ENCODE results near the gene PTCD3.

The PTCD3 gene

GRCh38 chr2:86105969-86106945 is at the start of gene PTCD3:
Gene PTCD3 (plus strand): TSS chr2:86106235. CDS start chr2:86106248, 13 bp downstream.
- peak; percentile 97 for DNase-seq

- DNase-seq, result peak; percentile 77
These were observed 49.3 kb upstream of the PTCD3 start for GRCh38 chr2:86056590-86057331.

GRCh38 chr2:86062043-86062442 is 44.0 kb upstream of the PTCD3 start:
- no peak for DNase-seq

DNA sequence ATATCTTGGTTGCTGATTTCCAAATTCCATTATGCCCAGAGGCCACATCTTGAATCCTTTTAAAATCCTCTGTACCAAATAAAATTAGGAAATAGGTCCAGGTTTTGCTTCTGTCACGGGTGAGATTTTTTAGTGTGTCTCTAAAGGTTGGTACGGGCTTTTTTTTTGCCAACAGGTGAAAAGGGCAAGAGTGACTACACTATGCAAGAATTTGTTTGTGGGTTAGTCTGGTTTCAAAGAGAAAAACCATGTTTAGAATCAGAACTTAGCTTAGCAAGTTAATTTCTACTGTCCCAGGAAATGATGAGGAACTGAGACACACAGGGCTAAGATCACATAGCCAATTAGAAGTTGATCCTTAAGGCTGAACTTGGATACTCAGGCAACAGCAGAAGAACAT is 42.0 kb upstream of the PTCD3 start:
- DNase-seq, result no peak

- no peak for DNase-seq
These were observed 40.5 kb upstream of the PTCD3 start for GRCh38 chr2:86065512-86065911.

DNA sequence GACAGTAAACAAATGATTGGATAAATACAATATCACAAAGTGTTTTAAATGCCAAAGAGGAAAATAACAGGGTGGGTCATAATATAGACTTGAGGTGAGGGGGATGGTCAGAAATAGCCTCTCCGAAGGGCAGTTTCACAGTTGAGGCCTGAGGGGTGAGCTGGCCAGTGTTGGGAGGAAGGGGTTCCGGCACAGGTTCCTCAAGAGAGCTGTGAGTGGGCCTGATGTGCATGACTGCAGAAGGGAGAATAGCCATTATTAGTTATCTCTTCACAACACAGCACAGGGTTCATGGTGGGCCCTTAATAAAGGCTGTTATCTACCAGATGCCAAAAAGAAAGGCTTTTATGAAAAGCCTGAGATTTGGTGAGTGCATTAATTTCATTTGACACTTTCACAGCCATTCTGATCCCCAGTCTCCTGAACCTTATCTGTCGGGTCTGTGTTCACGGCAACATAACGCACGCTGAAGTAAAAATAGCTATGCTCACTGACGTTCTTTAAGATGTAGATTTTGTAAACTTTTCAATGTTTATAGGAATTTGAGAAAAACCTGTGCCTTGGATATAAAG is 39.9 kb upstream of the PTCD3 start:
- DNase-seq, result no peak

DNA sequence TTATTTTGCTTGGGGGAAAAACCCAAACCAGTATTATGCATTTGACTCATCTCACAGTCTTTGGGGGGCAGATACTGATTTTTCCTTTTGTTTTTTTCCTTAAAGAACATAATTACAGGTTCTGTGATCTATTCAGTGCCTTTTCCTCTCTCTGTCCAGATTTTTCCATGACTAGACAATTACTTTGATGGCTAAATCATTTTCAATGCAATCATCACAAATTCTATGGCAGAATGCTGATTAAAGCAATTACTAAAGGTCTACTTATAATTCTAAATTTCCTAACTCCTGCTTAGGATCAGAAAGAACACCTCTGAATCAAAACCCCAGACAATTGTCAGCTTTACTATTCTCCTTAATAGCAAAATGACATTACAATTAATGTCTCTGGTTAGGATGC is 39.1 kb upstream of the PTCD3 start:
- no peak for DNase-seq

DNA sequence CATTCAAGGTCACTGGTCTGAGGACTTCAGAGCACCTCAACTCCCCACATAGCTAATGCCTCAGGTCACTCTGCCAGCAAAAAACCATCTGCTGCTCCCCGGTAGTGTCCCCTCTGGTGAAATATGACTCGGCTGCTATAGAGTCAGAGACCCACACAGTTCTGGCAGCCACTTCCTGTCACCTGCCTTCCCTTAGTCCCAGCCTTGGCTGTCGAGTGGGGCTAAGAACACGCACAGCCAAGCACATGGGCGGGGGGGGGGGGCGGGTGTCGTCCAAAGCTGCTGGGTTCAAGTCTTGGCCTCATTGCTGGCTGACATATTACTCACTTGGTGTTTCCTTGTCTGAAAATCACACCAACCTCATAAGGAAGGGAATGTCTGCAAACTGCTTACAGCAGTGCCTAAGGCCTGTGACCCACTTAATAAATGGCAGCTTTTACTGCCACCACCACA is 37.9 kb upstream of the PTCD3 start:
- no peak for DNase-seq

GRCh38 chr2:86068648-86069047 is 37.4 kb upstream of the PTCD3 start:
- DNase-seq, result no peak

DNA sequence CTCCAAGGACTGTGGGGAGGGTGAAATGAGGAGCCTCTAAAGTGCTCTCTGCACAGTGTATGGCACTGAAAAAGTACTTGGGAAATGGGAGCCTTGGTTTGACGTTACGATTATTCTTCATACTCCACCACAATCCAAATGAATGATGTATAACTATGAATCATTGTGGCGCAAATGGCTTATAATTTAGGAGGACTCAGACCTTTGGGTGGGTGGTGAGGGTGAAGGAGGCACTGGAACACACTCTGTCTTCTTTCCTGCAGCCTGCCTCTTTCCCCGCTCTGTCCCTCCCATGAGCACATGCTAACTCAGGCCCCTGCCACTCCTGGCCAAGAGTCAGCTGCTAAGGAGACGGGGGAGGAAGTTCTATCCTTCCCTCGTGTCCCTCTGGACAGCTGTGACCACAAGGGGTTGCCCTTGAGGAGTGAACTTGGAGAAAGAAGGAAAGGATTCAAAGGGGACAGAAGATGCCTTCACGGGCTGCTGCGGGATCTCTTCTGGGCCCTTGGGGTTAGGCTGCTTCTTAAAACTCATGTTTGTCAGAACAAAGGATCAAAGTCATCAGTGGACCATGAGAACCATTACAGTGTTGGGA is 36.8 kb upstream of the PTCD3 start:
- DNase-seq, result no peak

GRCh38 chr2:86069783-86070339 is 36.2 kb upstream of the PTCD3 start:
- no peak for DNase-seq

- no peak for DNase-seq
These were observed 35.2 kb upstream of the PTCD3 start for GRCh38 chr2:86070868-86071267.

DNA sequence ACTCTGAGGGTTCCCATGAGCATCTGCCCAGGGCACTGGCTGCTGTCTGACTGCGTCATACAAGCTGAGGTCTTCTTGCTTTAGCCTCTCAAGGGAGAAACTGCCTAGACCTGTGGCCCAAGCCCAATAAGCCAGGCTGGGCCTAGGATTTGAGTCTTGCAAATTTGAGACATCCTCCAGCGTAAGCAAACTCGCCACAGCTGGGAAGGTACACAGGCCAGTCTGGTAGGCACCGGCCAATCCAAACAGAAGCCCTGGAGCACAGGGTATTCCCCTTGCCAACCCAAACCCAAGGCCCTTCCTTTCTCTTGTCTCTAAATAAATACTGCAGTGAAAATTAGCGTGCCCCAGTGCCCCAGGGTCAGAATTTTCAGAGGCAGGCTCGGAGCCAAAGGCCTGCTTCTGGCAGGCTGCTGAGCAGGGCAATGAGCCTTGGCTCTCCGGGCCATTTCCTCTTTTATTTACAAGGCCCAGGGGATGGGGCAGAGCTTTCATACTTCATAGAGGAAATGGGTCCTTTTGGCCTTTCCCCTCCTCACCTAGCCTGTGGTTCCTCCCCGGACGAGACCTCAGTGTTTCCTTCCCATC is 33.7 kb upstream of the PTCD3 start:
- DNase-seq, result peak; percentile 79

DNA sequence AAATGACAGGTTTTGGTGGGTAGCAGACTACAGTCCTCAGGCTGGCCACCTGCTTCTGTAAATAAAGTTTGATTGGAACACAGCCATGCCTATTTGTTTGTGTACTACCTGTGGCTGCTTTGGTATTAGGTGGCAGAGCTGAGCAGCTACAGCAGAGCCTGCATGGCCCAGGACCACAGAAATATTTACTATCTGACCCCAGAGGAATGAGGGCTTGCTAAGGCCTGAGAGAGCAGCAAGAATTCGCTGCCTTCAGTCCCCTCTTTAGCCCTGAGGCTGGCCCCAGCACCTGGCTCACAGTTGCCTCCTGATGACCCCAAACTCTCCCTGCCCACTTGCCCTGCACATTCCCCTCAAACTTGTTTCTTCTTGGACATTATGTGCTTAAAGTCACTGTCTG is 32.8 kb upstream of the PTCD3 start:
- DNase-seq, result peak; percentile 14

DNA sequence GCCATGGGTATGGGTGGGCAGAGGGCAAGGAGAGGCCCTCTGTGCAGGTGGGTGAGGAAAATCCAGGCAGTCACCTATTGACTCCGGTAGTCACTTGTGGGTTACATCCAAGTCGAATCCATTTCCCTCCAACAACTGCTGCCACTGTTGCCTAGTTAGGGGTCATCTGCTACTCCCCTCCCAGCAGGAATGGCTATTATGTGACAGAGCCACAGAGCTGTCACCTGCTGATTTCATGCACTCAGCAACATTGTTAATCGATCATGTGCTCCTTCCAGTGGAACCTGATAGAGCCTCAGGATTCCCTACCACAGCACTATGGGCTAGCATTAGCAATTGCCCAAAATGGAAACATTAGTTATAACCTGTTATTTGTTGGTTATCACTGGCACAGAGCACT is 31.8 kb upstream of the PTCD3 start:
- DNase-seq, result no peak

DNA sequence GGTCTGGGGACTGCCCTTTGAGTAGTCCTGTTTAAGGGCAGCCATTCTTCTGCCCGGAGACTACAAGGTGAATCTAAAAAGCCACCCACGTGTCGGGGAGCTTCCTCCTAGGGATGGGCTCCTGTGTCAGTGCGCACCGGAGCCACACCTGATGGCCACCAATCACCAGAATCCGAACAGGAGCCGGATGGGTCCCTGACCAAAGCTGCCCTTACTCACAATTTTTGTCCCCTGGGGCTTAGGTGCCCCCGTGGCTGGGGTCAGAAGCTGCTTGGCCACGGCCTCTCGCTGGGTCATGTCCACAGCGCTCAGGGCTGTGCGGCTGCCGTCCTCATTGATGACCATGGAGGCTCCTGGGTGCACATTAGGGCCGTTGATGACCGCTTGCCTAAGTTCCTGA is 31.2 kb upstream of the PTCD3 start:
- no peak for DNase-seq

GRCh38 chr2:86075886-86076285 is 30.1 kb upstream of the PTCD3 start:
- DNase-seq, result no peak

DNA sequence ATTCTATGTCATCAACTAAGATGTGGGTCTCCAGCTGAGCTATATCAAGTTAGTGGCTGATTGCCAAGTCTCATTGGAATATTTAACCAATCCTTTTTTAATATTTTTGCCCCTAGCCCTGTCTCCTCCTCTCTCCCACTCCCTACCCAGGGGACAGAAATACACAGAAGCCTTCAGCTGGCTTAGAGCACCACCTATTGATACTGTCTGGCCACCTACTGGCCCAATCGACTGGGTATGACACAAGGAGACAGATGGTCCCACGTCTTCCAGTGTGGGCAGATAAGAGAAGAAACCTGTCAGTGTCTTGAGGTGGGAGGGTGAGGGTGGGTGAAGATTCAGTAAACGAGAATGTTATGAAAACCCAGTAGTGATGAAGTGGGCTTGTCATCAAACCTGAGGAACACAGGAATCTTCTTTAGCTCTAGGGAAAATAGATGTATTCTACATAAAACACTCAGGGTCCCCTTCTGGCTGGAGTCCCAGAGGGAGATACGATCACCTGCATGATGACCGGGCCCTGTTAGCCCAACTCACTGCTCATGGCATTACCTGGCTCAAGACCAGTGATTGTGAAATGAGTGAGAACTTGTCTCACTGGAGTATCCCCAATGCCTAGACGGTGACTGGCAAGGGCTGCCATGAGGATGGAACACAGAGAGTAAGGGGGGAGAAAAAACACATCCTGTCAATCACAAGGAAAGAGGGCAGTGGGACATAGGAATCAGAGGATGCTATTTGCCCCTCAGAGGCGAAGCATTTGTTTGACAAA is 27.1 kb upstream of the PTCD3 start:
- peak; percentile 45 for DNase-seq

DNA sequence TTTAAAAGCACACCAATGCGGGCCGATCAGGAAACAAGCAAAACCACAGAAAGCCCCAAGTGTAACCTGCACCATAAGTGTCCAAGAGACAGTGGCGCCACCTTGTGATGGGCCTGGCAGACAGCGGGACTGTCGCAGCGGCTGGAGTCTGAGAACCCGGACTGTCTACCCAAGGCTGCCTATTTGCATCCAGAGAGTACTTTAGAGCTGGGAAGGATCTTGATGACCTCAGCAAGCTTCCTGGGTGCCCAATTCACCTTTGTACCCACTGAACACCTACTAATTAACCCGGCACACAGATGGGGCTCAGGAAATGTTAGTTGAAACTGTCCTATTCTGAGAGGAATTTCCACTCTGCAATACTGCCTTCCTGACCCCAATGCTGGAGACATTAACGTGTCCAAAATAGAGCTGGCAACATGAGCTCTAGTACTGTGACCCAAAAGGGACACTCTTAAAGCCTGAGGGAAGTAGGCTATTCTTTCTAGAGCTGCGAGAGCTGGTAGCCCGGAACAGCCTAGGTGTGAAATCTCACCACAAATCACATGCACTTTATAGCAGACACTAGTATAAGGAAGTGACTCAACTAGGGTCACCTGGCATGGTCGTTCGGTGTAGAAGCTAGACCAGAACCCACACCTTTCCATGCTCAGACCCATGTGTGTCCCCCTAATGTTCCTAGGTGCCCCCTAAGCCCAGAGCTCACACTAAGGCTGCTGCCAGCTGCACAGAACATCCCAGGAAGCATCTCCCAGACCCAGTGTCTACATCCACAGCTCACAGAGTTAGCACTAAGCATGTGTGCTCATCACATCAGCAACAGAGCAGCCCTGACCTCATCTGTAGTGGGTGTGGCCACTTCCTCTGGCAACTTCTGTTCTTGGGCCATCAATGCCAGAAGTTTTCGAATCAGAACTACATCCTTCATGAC is 25.8 kb upstream of the PTCD3 start:
- peak; percentile 45 for DNase-seq

- DNase-seq, result no peak
These were observed 24.3 kb upstream of the PTCD3 start for GRCh38 chr2:86081724-86082123.
